Activated CD8-positive, alpha-beta memory T cell treated with anti-CD3 and anti-CD28 coated beads, Interleukin-2, amount 50 U/mL, for 24 hours (primary cell): Measurements from ENCODE around the gene ADAMTS9.

Source experiments
- DNase-seq: peaks from one replicate; pipeline ENCODE4 v3.0.0-alpha.2; 2020; ENCODE audit errors: extremely low read depth

Gene ADAMTS9

DNA sequence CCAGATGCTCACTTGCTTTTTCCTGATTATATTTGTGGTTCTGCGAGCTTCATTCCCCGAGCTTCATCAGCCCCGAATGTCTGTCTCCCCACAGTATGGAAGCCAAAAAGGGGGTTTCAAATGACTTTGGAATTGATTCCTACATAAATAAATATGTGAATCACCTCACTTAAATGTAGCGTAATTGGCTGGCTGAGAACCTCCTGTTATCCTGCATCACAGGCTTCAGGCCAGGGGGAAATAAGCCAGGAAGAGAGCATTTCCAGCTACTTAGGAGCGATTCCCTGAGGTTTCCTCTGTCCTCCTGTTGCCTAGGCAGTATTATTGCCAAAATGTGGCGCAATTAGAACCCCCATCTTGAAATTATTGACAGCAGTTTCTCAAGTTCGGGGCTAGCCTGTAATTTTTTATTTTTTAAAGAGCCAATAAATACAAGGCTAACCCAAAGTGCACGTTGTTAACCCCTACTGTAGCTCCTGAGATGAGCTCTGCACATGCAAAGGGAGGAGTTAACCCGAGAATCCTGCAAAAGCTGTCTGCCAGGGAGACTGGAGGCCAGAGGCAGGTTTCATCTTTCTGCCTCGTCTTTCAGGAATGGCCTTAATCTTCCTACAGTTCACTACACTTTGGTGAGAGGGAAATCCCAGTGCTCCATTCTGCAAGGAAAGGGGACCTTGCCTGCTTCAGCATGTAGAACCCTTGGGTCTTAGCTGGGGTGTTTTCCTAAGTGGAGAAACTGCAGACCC, 148.2 kb downstream of the ADAMTS9 start:
- no peak for DNase-seq

DNA sequence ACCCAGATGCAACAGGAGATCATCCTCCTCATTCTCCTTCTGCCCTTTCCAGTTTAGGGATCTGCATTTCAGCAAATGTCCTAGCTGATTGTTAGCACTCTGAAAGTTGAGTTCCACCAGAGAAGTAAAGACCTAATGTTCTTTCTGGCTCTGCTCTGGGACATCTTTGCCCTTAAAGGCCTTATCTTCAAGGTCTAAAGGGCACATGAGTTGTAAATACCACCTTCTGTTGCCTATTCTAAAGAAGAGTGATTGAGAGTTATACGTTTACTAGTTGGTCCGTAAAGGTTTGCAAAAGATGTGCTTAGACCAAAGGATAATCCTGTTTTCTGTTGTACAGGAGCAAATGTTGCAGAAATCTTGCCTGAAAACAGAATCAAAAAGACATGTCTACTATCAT, 151.6 kb downstream of the ADAMTS9 start:
- DNase-seq, result no peak

DNA sequence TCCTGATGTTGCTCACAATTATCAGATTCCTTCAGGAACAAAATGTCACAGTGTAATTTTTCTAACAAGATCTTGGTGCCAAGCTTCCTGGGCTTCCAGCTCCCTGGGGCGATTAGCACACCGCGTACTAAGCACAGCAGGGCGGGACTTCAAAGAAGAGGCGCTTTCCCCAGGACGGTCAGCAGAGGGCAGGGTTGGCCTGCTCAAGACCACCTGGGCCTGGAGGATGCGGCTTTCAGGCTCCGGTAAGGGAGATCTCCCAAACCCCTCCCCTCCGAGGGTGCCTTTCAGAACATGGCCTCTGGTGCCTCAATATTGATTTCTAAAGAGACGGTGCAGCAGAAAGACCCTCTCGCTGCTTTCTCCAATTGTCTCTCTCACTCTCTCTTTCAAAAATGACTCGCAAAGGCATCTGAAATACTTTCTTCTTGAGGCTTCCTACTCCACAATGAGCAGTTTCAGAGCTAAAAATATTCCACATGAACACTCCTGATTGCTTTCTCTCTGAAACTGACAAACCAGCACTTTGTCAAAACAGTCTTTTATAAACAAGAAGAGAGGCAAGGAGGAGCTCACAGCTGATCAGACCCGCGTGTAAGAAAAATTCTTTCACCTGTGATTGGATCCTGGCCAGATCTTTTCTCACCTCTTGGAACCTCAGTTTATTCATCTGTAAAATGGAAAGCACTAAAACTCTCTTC, 154.0 kb downstream of the ADAMTS9 start:
- DNase-seq, result peak; percentile 15

DNA sequence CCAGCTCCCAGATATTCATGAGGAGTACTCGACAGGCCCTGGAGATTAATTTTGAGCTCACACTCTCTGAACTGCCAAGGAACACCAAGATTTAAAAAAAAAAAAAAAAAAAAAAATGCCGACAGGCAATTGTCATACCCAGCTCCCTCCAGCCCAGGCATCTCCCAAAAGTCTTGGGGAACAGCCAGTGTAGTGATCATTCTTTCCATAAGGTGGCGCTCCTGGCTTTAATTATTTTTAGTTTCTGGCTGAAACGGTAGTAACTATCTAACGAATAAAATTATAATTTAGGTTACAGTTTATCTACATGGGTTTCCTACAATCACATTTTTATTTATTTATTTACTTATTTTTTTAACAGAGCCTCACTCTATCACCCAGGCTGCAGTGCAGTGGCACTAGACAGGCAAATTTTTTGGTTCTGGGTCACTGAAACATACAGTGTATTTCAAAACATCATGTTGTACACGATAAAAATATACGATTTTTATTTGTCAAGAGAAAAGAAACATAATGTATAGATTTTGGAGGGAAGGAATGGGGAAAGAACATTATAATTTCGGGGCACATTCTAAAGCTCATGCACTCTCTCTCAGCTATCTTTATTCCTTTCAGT, 157.3 kb downstream of the ADAMTS9 start:
- no peak for DNase-seq

DNA sequence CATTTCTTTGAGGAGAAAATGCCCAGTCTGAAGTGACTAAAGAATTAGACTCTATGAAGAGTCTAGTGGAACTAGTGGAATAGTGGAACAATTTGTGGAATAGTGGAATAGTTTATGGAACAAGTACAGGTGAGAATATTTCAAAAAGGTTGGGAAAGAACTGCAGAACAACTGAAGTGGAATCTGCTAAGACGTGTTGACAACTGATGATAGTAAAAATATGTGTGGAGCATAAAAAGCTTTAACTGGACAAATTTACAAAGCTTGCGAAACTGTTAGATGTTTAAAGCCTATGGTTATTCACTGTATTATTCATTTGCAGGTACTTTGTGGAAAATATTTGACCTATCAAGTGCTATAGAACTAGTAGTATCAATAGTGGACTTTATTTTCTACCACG, 164.5 kb downstream of the ADAMTS9 start:
- no peak for DNase-seq

DNA sequence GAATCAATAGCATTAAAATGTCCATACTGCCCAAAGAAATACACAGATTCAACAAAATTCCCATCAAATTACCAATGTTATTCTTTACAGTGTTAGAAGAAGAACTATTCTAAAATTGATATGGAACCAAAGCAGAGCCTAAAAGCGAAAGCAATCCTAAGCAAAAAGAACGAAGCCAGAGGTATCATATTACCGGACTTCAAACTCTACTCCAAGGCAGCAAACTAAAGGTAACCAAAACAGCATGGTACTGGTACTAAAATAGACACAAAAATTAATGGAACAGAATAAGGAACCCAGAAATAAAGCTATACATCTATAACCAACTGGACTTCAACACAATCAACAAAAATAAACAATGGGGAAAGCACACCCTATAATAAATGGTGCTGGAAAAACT, 167.5 kb downstream of the ADAMTS9 start:
- DNase-seq, result no peak

DNA sequence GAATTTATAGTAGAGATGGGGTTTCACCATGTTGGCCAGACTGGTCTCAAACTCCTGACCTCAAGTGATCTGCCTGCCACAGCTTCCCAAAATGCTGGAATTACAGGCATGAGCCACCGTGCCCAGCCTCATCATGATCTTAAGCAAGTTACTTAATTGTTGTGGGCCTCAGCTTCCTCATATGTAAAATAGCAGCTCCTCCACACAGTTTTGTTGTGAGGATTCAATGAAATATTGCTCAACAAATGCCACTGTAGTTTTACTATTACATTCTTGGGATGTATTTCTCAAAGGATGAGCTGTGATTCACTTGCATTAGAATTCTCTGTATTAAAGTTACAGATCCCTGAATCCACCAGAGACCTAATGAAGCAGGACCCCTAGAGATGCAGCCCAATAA, 168.8 kb downstream of the ADAMTS9 start:
- no peak for DNase-seq

DNA sequence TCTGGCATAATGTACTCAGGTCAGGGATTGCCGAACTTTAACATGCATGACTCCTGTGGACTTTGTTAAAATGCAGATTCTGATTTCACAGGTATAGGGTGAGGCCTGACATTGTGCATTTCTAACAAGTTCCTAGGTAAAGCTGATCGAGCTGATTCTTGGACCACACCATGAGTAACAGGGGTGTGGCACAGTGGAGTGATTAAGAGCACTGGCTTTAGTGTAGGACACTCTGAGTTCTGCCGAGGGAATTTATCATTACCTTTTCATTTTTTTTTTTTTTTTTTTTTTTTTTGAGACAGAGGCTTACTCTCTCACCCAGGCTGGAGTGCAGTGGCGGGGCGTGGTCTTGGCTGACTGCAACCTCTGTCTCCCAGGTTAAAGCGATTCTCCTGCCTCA, 169.3 kb downstream of the ADAMTS9 start:
- DNase-seq, result no peak

DNA sequence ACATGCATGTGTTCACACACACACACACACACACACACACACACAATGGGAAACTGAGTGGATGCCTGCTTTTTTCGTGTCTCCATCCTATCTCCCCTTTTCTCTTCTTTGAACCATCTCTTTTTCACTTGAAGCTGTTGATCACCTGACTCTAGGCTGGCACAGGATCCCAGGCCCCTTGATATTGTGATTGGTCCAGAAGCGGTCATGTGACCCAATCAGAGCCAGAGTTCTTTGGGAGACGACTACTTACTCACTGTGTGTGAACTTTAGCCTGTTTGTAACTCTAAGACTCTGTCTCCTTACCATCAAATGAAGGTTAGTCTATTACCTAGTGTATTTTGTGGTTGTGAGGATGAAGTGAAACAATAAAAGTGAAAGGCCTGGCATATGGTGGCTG, 172.9 kb downstream of the ADAMTS9 start:
- no peak for DNase-seq

DNA sequence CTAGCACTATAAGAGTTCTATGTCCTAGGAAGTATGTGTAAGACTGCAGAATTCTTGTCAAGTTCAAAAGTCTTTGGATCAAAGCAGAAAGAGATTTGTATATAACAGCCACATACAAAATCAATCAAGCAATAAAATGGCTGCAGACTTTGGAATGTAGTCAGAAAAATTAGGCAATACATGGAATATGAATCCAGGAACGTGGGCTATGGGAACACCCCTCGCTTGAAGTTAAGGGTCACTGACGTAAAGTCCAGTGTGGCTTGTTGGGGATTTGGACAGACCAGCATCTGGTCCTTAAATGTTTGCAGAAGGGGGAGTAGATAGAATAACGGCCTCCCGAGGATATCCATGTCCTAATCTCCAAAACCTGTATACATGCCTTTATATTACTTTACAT, 178.6 kb downstream of the ADAMTS9 start:
- no peak for DNase-seq

DNA sequence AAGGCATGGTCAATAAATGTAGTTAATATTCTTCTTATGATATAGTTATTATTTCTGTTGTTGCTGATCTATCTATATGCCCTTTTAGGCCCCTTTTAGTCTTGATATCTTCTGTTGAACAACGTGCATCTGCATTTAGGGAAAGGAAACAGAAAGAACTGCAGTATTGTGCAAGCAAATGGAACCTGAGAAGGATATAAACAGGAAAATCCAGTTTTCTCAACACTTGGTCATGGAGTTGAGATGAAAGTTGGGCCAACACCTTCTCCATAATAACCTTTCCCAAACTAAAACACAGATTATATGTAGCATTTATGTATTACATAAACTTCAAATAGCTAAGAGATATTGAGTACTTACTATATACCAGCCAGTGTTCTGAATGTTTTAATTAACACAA, 179.7 kb downstream of the ADAMTS9 start:
- no peak for DNase-seq

DNA sequence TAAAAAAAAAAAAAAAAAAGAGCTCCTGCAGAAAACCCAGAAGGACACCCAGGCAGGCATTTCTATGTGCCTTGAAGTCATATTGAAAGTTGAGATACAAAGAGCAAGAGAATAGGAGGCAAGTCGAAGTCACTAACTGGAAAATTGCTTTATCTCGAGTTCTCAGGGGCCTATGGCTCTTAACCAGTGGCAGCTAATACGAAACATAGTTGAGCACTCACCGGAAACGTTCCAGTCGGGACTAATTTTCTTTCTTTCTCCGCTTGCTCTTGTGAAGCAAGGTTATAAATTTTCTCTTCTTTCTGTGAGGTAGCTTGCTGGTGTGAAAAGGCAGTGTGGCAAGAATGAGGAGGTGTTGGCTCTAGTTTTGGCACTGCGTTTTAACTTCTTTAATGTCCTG, 181.5 kb downstream of the ADAMTS9 start:
- no peak for DNase-seq

DNA sequence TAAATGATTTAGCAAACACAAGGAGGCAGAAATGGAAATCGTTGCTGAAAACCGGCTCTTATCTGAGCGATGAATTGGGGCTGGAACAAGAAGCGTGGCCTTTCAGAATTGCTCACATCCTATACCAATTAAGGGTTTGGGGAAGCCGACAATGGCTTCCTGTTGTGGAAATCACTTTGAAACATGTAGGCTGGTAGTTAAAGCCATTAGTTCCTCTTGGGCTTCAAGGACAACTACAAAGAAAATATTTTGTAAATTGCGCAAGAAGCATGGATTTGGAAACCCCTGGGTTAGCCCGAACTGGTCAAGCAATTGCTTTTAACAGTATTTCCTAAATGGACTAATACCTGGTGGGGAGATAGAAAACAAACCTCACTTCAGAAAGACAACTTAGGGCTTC, 182.4 kb downstream of the ADAMTS9 start:
- no peak for DNase-seq

DNA sequence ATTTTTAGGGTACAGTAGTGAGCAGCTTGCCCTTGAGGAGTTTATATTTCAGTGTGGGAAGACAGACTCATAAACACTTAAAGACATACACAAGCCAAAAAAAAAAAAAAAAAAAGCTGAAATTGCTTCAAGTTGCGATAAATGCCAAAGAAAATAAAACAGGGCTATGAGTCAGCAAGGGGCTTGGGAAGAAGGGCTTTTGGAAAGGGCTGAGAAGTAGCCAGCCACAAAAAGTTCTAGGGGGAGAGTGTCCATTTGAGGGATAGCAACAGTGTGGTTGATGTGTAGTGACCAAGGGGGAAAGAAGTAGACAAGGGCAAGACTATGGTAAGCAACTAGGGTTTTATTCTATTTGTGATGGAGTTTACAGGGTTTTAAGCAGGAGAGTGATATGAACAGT, 185.5 kb downstream of the ADAMTS9 start:
- DNase-seq, result no peak

DNA sequence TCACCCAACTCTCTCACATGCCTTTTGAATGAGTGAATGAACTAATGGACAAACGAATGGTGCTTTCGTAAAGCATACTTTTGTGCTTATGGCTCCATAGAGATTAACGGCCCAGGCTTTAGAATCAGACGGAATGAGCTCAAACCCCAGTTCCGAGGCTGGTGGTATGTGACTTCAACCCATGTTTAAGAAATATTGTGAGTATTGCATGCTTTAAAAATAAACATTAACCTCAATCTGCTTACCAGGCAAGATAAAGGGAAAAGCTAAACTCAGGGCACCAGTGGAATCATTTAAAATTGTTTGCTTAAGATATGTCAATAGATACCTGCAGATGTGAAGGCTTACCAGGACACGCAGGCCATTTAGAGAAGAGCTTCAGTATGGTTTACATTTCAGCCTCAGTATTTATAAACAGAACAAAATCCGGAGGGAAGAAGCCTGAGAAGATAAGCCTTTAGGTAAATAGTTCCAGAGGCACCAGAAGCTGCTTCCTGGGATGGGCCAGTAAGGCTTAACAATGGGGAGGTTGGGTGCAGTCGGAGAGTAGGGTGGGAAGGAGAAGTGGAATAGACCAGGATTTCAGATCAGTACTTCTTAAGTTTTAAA, 186.4 kb downstream of the ADAMTS9 start:
- no peak for DNase-seq

DNA sequence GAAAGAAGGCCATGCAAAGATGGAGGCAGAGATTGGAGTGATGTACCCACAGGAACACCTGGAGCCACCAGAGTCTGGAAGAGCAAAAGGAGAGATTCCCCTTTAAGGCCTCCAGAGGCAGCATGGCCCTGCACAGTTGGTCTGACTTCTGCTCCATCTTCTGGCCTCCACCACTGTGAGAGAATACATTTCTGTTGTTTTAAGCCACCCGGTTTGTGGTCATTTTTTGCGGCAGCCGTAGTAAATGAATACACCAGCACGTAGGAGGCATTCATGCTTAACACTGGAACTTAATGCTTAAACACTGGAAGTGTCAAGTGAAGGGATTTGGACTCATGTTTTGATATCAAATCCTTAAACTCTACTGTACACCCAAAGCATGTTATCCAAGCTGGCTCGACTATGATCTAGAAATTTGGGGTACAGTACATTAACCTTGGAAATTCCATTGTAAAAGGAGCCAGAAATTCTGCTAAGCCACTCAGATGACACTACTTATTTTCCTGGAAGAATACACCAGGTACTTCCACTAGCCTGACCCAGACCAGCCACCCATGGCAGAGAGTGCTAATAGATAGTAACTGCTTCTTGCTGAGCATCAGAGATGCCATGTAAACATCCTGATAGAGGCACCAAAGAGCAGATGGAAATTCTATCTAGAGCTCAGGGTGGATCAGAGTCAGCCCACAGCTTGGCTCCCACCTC, 190.9 kb downstream of the ADAMTS9 start:
- DNase-seq, result no peak

DNA sequence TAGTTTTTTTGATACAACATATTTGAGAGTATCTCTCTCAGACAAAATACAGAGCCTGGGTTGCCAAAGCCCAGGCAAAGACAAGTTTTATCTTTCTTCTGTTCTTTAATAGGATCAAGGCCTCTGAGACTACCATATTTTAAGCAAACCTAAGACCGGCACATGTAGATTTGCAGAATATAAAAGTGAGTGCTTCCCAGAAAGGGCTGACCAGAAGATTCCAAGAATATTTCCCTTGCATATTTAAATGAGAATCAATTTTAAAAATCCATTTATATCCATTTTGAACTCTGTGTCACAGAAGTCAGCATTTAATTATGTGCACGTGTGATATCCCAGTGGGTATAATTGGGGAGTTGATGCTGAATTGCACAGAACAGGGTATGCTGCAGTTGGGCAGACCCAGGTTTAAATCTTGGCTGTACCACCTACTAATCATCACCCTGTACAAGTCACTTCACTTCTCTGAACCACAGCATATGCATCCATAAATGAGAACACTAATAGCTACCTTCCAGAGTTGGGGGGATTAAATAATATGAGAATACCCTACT, 191.9 kb downstream of the ADAMTS9 start:
- DNase-seq, result no peak

DNA sequence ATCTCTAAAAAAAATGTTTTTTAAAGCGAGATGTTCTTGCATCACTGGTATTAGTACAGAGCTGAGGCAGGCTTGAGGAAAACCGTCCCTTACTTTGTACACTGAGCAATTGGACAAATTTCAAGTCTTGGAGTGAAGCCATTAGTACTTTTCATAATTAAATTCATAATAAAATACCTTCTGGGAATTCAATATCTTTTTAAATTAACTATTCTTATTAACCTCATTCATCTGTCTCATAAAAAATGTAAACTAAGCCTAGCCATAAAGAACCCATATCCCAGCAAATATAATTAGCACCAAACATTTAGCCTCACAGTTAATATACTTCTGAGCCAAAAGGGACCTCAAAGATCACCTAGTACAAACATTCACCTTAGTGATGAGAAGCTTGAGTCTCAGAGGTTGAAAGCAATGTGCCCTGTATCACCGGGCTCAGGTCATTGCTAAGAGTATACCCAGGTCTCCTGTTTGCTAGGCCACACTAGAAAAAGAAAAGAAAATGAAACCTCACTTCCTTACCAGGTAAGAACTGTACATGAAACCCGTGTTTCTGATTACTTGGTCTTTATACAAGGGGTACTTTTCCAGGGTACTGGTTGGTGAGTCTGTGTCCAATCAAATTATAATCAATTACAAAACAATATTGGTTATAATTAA, 192.5 kb downstream of the ADAMTS9 start:
- DNase-seq, result no peak

DNA sequence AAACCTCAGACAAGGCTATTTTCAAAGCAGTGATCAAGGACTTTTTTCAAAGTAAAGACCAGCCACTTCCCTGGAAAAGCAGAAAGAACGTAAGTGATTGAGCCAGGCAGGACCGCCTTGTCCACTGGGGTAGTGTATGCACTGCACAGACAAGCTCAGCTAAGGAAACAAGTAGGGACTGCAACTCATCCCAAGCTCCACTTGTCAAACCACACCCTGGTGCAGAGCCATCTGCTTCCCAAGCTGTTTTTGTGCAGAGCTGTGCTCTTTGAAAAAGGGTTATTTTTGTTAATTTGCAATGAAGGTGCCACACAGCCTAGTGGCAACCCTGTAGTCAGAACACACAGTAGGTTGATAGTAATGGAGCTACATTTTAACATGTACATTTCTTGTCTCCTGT, 193.3 kb downstream of the ADAMTS9 start:
- DNase-seq, result no peak

DNA sequence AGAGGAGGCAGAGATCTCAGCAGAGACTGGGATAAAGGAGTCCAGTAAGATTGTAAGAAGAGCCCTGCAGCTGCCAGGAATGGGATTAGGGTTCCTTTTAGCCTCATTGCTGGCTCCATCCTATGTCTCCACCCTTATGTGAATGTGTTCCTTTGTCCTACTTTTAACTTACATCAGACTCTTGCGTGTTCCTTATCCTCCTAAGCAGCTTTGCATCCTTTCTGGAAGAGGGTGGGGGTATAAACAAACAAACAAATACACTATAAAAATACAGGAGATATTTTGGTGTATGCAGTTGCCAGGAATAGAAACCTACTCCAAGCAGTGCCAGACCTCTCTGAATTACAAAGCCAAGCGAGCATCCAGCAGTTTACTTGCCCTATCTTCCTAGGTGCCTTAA, 194.7 kb downstream of the ADAMTS9 start:
- no peak for DNase-seq

DNA sequence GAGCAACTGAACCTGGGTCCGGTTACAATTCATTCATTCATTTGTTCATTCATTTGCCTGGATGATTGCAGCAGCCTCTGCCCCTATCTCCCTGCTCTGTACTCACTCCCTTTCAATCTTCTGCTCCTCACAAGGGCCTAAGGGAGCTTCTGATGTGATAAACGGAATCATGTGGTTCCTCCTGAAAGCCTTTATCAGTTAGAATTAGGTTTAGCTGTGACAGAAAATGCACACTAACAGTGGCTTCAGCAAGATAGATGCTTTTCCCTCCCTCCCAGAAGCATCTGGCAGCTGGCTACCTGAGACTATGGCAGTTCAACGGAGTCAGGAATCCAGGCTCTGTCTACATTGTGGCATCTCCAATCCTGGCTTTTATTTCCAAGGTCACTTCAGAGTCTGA, 196.0 kb downstream of the ADAMTS9 start:
- no peak for DNase-seq
